ENCODE results near the gene MED13L. TPM values are rescaled to one million over a fixed set of nuclear protein-coding genes. Genes with fewer than 3 reads are reported as not detected.

MED13L gene
- total and polyA plus RNA-seq, 12 donors = 9.4 to 76.5 (median 64.2) TPM

GRCh38 chr12:116295327-116296263 is 18.1 kb upstream of the MED13L start:
- 89 to 91% methylated on average over 4 of the region's 4 CpGs for WGBS, 2 donors
- peaks cover 0 to 16% (median 0%) of the 10 kb centered on the region in 9 donors for H3K4me1 ChIP-seq
- ATAC-seq = peak in 1 of 8 donors; percentile 32
- no peak for TF ChIP-seq CTCF (IDR thresholded peaks at IDR 0.05)
- intact Hi-C loops (cut with DNase I) = no loop called here
- no peaks in the 10 kb centered on the region for H3K27me3 ChIP-seq
- DNase-seq = no peak
- H3K36me3 ChIP-seq = no peaks in the 10 kb centered on the region
- H3K9me3 ChIP-seq = no peaks in the 10 kb centered on the region
- no peak overlapping the region for H3K4me3 ChIP-seq
- no peak overlapping the region for H3K27ac ChIP-seq

GRCh38 chr12:116294454-116295165 is 17.1 kb upstream of the MED13L start:
- Histone ChIP-seq H3K9me3 (no peaks in the 10 kb centered on the region), H3K36me3 (no peaks in the 10 kb centered on the region), H3K4me1 (peaks cover 0 to 10% (median 0%) of the 10 kb centered on the region in 9 donors), H3K27ac (no peak overlapping the region), H3K4me3 (no peak overlapping the region), H3K27me3 (no peaks in the 10 kb centered on the region)
- ATAC-seq (no peak), DNase-seq (no peak)
- WGBS, 2 donors = 94 to 95% methylated on average over 4 of the region's 4 CpGs
- intact Hi-C loops (cut with DNase I) = no loop called here
- no peak for TF ChIP-seq CTCF (IDR thresholded peaks at IDR 0.05)

- Histone ChIP-seq H3K9me3 (no peaks in the 10 kb centered on the region), H3K4me3 (no peak overlapping the region), H3K27me3 (no peaks in the 10 kb centered on the region), H3K4me1 (peaks cover 0 to 2% (median 0%) of the 10 kb centered on the region in 9 donors), H3K27ac (no peak overlapping the region), H3K36me3 (no peaks in the 10 kb centered on the region)
- WGBS, 2 donors = 73 to 82% methylated on average over 4 of the region's 4 CpGs
- no peak for TF ChIP-seq CTCF (IDR thresholded peaks at IDR 0.05)
- intact Hi-C loops (cut with DNase I) = no loop called here
- no peak for DNase-seq
- no peak for ATAC-seq
Observed at GRCh38 chr12:116293687-116294453, 16.4 kb upstream of the MED13L start.

- intact Hi-C loops (cut with DNase I) = no loop called here
- 84 to 92% methylated on average over 3 of the region's 3 CpGs for WGBS, 2 donors
- no peak for DNase-seq
- Histone ChIP-seq H3K27ac (no peak overlapping the region), H3K9me3 (no peaks in the 10 kb centered on the region), H3K4me3 (no peak overlapping the region), H3K36me3 (no peaks in the 10 kb centered on the region), H3K4me1 (no peaks in the 10 kb centered on the region), H3K27me3 (no peaks in the 10 kb centered on the region)
- TF ChIP-seq CTCF (IDR thresholded peaks at IDR 0.05) = no peak
- no peak for ATAC-seq
Observed at GRCh38 chr12:116291218-116291617, 13.7 kb upstream of the MED13L start.

Measured in heart right ventricle (tissue), 16 donors.